Glutamatergic neuron (in vitro differentiated cells): ENCODE measurements around the gene BLOC1S2. TPM values are rescaled to one million over a fixed set of nuclear protein-coding genes. Genes with fewer than 3 reads are reported as not detected.
"Not testable (repeated sequence)": the region's sequence is repeated elsewhere in the genome, so short reads cannot be mapped to it uniquely, and the experiment has no call there.

ENCODE experiments used
- DNase-seq: peaks from one replicate; pipeline ENCODE4 v3.0.0; 2022
- H3K27ac Mint-ChIP-seq: one replicate; pipeline ENCODE4 v1.8.0; 2020; ENCODE audit warnings: mild to moderate bottlenecking, mixed read lengths, inconsistent platforms; ENCODE audit not compliant: unreplicated experiment
- H3K27me3 Mint-ChIP-seq: one replicate; pipeline ENCODE4 v1.8.0; 2020; ENCODE audit warnings: mild to moderate bottlenecking, moderate library complexity, mixed read lengths, inconsistent platforms; ENCODE audit not compliant: unreplicated experiment
- H3K36me3 Mint-ChIP-seq: one replicate; pipeline ENCODE4 v1.8.0; 2020; ENCODE audit warnings: mild to moderate bottlenecking, mixed read lengths, inconsistent platforms; ENCODE audit not compliant: unreplicated experiment
- H3K4me1 Mint-ChIP-seq: one replicate; pipeline ENCODE4 v1.8.0; 2020; ENCODE audit warnings: mild to moderate bottlenecking, low read depth, mixed read lengths, inconsistent platforms; ENCODE audit not compliant: unreplicated experiment
- H3K4me3 Mint-ChIP-seq: one replicate; pipeline ENCODE4 v1.8.0; 2020; ENCODE audit warnings: mild to moderate bottlenecking, mixed read lengths, inconsistent platforms; ENCODE audit not compliant: unreplicated experiment
- H3K9me3 Mint-ChIP-seq: one replicate; pipeline ENCODE4 v1.8.0; 2020; ENCODE audit warnings: mild to moderate bottlenecking, moderate library complexity, mixed read lengths, inconsistent platforms; ENCODE audit not compliant: unreplicated experiment
- total RNA-seq: library from RNA; stranded (reverse); fragmentation: NEBNext Ultra II Directional; extraction: Animal tissue kit (Norgen Biotek cat#: 25700); gene quantifications from one replicate; pipeline ENCODE4 v1.2.1, GENCODE V29; 2021; ENCODE audit not compliant: unreplicated experiment
- TF ChIP-seq, protein P1 (sequence below): fragments of 200-600 bp; sonication (generic); IDR thresholded peaks from one replicate; pipeline ENCODE4 v1.5.0; 2021; ENCODE audit not compliant: partially characterized antibody, unreplicated experiment

The BLOC1S2 gene
- total RNA-seq, 1 donor from 2014 or later, result 82.9 TPM

DNA sequence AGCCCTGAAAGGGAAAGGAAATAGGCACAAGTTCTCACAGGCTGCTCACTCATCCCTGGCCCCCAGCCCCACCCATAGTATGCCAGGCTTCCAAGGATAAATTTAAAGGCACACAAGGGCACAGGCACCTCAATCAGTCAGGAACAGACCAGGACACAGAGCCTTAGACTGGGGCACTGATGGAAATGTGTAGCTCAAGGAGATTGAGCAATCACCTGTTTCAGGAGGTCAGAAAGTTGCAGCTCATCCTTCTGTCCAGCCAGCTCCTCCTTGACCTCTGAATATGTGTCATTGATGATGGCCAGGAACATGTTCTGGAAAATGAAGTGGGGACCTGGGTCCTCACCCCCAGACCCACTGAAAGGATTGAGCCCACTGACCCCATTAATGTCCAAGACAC lies 6.6 kb upstream of the BLOC1S2 start:
- peaks cover 6% of the 10 kb centered on the region for H3K9me3 Mint-ChIP-seq

DNA sequence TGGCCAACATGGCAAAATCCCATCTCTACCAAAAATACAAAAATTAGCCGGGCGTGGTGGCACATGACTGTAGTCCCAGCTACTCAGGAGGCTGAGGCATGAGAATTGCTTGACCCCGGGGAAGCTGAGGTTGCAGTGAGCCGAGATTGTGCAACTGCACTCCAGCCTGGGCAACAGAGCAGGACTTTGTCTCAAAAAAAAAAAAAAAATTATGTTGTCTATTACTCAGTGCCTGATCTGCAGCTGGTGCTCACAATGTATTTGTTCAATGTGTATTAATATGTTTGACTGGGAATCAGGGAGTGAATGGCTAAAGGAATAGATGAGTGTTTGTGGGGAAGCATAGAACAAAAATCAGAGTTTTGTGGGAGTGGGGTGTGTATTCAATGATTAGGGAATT lies 5.8 kb upstream of the BLOC1S2 start:
- not testable (repeated sequence) for H3K27me3 Mint-ChIP-seq, DNase-seq, H3K9me3 Mint-ChIP-seq, H3K4me3 Mint-ChIP-seq, H3K4me1 Mint-ChIP-seq, H3K27ac Mint-ChIP-seq, H3K36me3 Mint-ChIP-seq

More for the DNA sequence above, 6.6 kb upstream of the BLOC1S2 start:
- Mint-ChIP-seq H3K4me3 (no peak overlapping the region), H3K36me3 (no peaks in the 10 kb centered on the region), H3K27me3 (peaks cover 4% of the 10 kb centered on the region), H3K27ac (no peak overlapping the region), H3K4me1 (no peaks in the 10 kb centered on the region)
- TF ChIP-seq, protein P1, sequence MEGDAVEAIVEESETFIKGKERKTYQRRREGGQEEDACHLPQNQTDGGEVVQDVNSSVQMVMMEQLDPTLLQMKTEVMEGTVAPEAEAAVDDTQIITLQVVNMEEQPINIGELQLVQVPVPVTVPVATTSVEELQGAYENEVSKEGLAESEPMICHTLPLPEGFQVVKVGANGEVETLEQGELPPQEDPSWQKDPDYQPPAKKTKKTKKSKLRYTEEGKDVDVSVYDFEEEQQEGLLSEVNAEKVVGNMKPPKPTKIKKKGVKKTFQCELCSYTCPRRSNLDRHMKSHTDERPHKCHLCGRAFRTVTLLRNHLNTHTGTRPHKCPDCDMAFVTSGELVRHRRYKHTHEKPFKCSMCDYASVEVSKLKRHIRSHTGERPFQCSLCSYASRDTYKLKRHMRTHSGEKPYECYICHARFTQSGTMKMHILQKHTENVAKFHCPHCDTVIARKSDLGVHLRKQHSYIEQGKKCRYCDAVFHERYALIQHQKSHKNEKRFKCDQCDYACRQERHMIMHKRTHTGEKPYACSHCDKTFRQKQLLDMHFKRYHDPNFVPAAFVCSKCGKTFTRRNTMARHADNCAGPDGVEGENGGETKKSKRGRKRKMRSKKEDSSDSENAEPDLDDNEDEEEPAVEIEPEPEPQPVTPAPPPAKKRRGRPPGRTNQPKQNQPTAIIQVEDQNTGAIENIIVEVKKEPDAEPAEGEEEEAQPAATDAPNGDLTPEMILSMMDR, result no peak
- DNase-seq, result no peak

DNA sequence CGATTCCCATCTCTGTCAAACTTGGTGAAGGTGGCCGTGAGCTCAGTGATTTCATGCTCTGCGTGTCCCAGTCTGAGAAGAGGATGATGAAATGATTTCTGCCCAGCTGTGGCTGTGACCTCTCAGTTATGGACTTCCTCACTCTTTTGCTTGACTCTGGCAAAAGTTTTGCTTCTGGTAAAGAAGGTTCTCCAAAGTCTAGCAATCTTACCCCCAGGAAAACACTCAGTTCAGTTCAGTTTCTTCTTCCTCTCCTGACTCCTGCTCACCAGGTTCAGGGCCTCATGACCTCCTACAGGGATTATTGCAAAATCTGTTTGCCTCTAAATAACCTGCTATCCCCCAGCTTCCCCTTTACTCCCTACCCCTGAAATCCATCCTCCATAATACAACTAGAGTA lies 4.9 kb upstream of the BLOC1S2 start:
- no peak for DNase-seq
- Mint-ChIP-seq H3K4me3 (no peak overlapping the region), H3K36me3 (no peaks in the 10 kb centered on the region), H3K27ac (no peak overlapping the region), H3K4me1 (peaks cover 3% of the 10 kb centered on the region), H3K27me3 (peaks cover 8% of the 10 kb centered on the region), H3K9me3 (peaks cover 15% of the 10 kb centered on the region)
- TF ChIP-seq, protein P1, result no peak

DNA sequence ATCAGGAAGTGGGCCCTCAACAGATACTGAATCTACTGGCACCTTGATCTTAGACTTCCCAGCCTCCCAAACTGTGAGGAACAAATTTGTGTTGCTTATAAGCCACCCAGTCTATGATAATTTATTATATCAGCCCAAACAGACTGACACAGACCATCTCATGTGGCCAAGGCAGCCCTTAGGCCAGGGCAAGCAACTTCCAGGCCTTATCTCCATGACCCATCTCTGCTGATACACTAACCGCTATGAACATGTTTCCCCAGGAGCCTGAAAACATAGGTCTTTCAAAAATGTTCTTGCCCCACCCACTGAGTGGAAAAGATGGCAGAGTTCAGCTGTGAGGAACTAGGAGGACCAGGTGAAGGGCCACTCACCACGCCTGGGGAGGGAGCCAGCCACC lies 3.2 kb upstream of the BLOC1S2 start:
- TF ChIP-seq, protein P1, result no peak
- no peaks in the 10 kb centered on the region for H3K36me3 Mint-ChIP-seq
- peaks cover 12% of the 10 kb centered on the region for H3K27me3 Mint-ChIP-seq
- peaks cover 8% of the 10 kb centered on the region for H3K4me1 Mint-ChIP-seq
- no peak for DNase-seq
- H3K4me3 Mint-ChIP-seq, result no peak overlapping the region
- peaks cover 19% of the 10 kb centered on the region for H3K9me3 Mint-ChIP-seq
- H3K27ac Mint-ChIP-seq, result no peak overlapping the region

DNA sequence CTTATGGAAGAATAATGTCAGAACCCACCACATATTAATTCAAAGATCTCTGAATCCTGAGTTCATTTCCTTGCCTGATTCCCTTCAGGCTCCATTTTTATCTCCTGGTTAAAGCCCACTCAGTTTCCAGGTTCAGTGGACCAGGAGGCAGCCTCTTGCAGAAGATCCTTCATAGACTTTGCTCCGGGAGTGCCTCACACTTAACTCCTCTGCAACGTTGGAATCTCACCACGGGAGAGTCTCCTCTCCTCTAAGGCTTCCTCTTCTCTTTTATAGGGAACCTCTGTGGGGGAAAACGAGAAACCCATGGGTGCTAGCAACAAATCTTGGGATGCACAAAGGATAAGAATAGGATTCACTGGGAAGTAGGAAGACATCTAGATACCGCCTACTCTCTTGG lies 1.7 kb upstream of the BLOC1S2 start:
- Mint-ChIP-seq H3K27ac (no peak overlapping the region), H3K4me3 (no peak overlapping the region), H3K9me3 (peaks cover 16% of the 10 kb centered on the region), H3K4me1 (peaks cover 8% of the 10 kb centered on the region), H3K36me3 (no peaks in the 10 kb centered on the region), H3K27me3 (peaks cover 12% of the 10 kb centered on the region)
- no peak for DNase-seq
- TF ChIP-seq, protein P1, result no peak

DNA sequence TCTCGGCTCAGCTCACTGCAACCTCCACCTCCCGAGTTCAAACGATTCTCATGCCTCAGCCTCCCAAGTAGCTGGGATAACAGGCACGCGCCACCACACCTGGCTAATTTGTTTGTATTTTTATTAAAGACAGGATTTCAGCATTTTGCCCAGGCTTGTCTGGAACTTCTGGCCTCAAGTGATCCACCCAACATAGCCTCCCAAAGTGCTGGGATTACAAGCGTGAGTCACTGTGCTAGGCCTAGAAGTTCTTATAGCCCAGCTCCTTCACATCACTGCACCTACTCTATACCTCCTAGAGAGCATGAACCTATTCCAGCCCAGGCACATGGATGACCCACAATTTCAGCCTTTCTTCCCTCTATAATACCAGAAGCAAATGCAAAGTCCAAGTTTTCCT lies 1.3 kb upstream of the BLOC1S2 start:
- TF ChIP-seq, protein P1, result no peak
- Mint-ChIP-seq H3K36me3 (no peaks in the 10 kb centered on the region), H3K27me3 (peaks cover 12% of the 10 kb centered on the region), H3K4me1 (peaks cover 8% of the 10 kb centered on the region), H3K4me3 (peak overlapping the region; percentile 13), H3K9me3 (peaks cover 16% of the 10 kb centered on the region), H3K27ac (no peak overlapping the region)
- no peak for DNase-seq

DNA sequence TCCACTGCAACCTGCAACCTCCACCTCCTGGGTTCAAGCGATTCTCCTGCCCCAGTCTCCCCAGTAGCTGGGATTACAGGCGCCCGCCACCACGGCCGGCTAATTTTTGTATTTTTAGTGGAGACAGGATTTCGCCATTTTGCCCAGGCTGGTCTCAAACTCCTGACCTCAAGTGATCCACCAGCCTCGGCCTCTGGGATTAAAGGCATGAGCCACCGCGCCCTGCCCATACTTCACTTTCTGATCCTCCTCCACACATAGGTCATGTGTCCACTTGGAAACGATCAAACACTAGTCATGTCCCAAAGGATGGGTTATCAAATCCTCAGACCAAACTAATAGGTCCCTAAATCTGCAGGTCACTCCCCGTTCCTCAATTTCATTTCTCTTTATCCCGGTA lies 1.2 kb downstream of the BLOC1S2 start:
- not testable (repeated sequence) for H3K36me3 Mint-ChIP-seq
- peak overlapping the region; percentile 100 for H3K27ac Mint-ChIP-seq

More for the DNA sequence above, 1.2 kb downstream of the BLOC1S2 start:
- Mint-ChIP-seq H3K9me3 (peaks cover 14% of the 10 kb centered on the region), H3K27me3 (peaks cover 12% of the 10 kb centered on the region), H3K4me3 (peak overlapping the region; percentile 100)
- H3K4me1 Mint-ChIP-seq, DNase-seq: not testable (repeated sequence)
